Ovary (tissue), 9 donors: ENCODE measurements around the gene CAPZB. TPM values are rescaled to one million over a fixed set of nuclear protein-coding genes. Genes with fewer than 3 reads are reported as not detected.

Experiments
- DNase-seq, 5 donors: peaks; one replicate each; pipeline ENCODE4 v3.0.0-alpha.2; 2019 to 2020
- H3K27ac ChIP-seq, 2 donors: fragments of 200-600 bp; one replicate each; pipeline versions ENCODE4 v1.5.1 to v1.8.0; 2019 to 2022
- H3K27me3 ChIP-seq: fragments of 200-600 bp; one replicate; pipeline ENCODE4 v1.8.0; 2022
- H3K36me3 ChIP-seq: fragments of 200-600 bp; sonication (generic); one replicate; pipeline ENCODE4 v1.5.1; 2019
- H3K4me1 ChIP-seq: one replicate; pipeline ENCODE4 v1.8.1; 2013; ENCODE audit warnings: mild to moderate bottlenecking, moderate library complexity; ENCODE audit not compliant: insufficient read depth
- H3K4me3 ChIP-seq: fragments of 200-600 bp; sonication (generic); one replicate; pipeline ENCODE4 v1.5.1; 2017
- H3K9me3 ChIP-seq, 2 donors: fragments of 200-600 bp in 1 of 2; sonication (generic) in 1 of 2; one replicate each; pipeline versions ENCODE4 v1.5.1 to v1.8.1; 2013 to 2019; ENCODE audit warnings: mild to moderate bottlenecking in 1 of 2, moderate library complexity in 1 of 2
- EP300 ChIP-seq: sonication (generic); formaldehyde crosslinking; IDR thresholded peaks from one replicate; pipeline ENCODE4 v1.6.1; 2017; ENCODE audit warnings: antibody characterized with exemption
- POLR2A ChIP-seq: fragments of 450-650 bp; IDR thresholded peaks from one replicate; pipeline ENCODE4 v1.6.1; 2017; ENCODE audit warnings: antibody characterized with exemption, mild to moderate bottlenecking, moderate library complexity
- WGBS, 3 donors: extraction: QIAGEN DNeasy Blood & Tissue Kit in 1 of 3; methylation state at CpG; one replicate each; pipeline versions ENCODE4 v1.1.5 to v1.1.7; 2013 to 2017; 5-methylcytosine and 5-hydroxymethylcytosine counted together
- intact Hi-C, 4 donors: fragments of 100-400 bp; cut with DNase I; formaldehyde crosslinking; loops; one replicate each; pipeline versions ENCODE4 v1.11.0 to v1.15.1; 2022 to 2023
- polyA plus RNA-seq, 2 donors: library from polyadenylated mRNA; stranded (reverse); fragments of 200-250 nt in 1 of 2; fragments of 350-450 nt in 1 of 2; fragmentation: Illumina TruSeq in 1 of 2; extraction: RNeasy Lipid Tissue Mini Kit (QIAGEN cat#74804) in 1 of 2; gene quantifications; one replicate each; pipeline ENCODE4 v1.2.3, GENCODE V29; 2013 to 2014
- total RNA-seq, 7 donors: library from RNA; depleted of rRNA in 2 of 7; stranded (reverse); fragments of >200 nt in 2 of 7; fragmentation: NEBNext Ultra II Directional in 3 of 7; extraction: Animal tissue kit (Norgen Biotek cat#: 25700) in 3 of 7; gene quantifications; one replicate each; pipeline versions ENCODE4 v1.1.0 to v1.2.4, GENCODE V29; 2016 to 2023
- TF ChIP-seq, protein P1 (sequence below), 3 donors: fragments of 450-650 bp in 2 of 3; fragments of 200-600 bp in 1 of 3; IDR thresholded peaks; one replicate each; pipeline versions ENCODE4 v1.5.1 to v1.8.0; 2016 to 2022; ENCODE audit warnings: antibody characterized with exemption in 3 of 3, mild to moderate bottlenecking in 1 of 3
- donor health status: DM: no; HTN: no; CAD: no; lungs with moderate emphysema.
- donor health status: DM: no; HTN: no; CAD: no.
- donor health status: Bipolar disorder and iron deficiency.
- donor health status: DM: yes; HTN: yes; CAD: no.
- donor health status: DM: no; HTN: no; CAD: no.
- donor health status: DM: yes; HTN: yes; CAD: no.

CAPZB gene
- total and polyA plus RNA-seq, 9 donors, result 85.0 to 391 (median 258) TPM

GRCh38 chr1:19521411-19521810 lies 36.1 kb upstream of the CAPZB start:
- Histone ChIP-seq H3K4me1 (peaks cover 1% of the 10 kb centered on the region), H3K27ac (no peak overlapping the region), H3K4me3 (no peak overlapping the region), H3K27me3 (no peaks in the 10 kb centered on the region), H3K9me3 (no peaks in the 10 kb centered on the region), H3K36me3 (no peaks in the 10 kb centered on the region)
- TF ChIP-seq, protein P1, sequence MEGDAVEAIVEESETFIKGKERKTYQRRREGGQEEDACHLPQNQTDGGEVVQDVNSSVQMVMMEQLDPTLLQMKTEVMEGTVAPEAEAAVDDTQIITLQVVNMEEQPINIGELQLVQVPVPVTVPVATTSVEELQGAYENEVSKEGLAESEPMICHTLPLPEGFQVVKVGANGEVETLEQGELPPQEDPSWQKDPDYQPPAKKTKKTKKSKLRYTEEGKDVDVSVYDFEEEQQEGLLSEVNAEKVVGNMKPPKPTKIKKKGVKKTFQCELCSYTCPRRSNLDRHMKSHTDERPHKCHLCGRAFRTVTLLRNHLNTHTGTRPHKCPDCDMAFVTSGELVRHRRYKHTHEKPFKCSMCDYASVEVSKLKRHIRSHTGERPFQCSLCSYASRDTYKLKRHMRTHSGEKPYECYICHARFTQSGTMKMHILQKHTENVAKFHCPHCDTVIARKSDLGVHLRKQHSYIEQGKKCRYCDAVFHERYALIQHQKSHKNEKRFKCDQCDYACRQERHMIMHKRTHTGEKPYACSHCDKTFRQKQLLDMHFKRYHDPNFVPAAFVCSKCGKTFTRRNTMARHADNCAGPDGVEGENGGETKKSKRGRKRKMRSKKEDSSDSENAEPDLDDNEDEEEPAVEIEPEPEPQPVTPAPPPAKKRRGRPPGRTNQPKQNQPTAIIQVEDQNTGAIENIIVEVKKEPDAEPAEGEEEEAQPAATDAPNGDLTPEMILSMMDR (IDR thresholded peaks at IDR 0.05), result no peak
- TF ChIP-seq POLR2A, result no peak
- TF ChIP-seq EP300, result no peak
- intact Hi-C loops, result no loop called here
- 93 to 97% (median 95%) methylated on average over 2 of the region's 2 CpGs for WGBS, 3 donors
- no peak for DNase-seq

DNA sequence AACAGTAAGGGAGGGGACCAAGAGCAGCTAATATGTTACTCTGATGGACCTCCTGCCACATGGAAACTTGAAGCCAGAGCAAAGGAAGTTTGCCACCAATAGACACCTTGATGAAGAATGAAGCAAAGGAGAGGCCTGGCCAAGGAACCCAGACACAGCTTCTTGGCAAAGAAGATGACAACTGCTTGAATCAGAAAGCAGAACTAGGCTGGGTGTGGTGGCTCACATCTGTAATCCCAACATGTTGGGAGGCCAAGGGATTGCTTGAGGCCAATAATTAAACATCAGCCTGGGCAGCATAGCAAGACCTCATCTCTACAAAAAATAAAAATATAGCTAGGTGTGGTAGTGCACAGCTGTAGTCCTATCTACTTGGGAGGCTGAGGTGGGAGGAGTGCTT lies 31.7 kb upstream of the CAPZB start:
- intact Hi-C loops, result no loop called here
- no peak overlapping the region for H3K27ac ChIP-seq
- no peaks in the 10 kb centered on the region for H3K27me3 ChIP-seq
- no peak for DNase-seq
- no peaks in the 10 kb centered on the region for H3K36me3 ChIP-seq
- TF ChIP-seq POLR2A (no peak), EP300 (no peak)
- TF ChIP-seq, protein P1 (IDR thresholded peaks at IDR 0.05), result no peak
- H3K9me3 ChIP-seq, result no peaks in the 10 kb centered on the region
- H3K4me1 ChIP-seq, result peaks cover 4% of the 10 kb centered on the region
- no peak overlapping the region for H3K4me3 ChIP-seq

GRCh38 chr1:19515201-19515600 lies 29.9 kb upstream of the CAPZB start:
- WGBS, 3 donors, result 93 to 98% (median 97%) methylated on average over 4 of the region's 4 CpGs
- Histone ChIP-seq H3K4me3 (no peak overlapping the region), H3K27ac (no peak overlapping the region), H3K4me1 (peaks cover 4% of the 10 kb centered on the region), H3K36me3 (no peaks in the 10 kb centered on the region), H3K27me3 (no peaks in the 10 kb centered on the region), H3K9me3 (no peaks in the 10 kb centered on the region)
- no peak for DNase-seq
- TF ChIP-seq EP300 (no peak), POLR2A (no peak)
- TF ChIP-seq, protein P1 (IDR thresholded peaks at IDR 0.05), result no peak
- intact Hi-C loops, result no loop called here

- DNase-seq, result no peak
- Histone ChIP-seq H3K27me3 (no peaks in the 10 kb centered on the region), H3K36me3 (no peaks in the 10 kb centered on the region), H3K9me3 (no peaks in the 10 kb centered on the region), H3K4me3 (no peak overlapping the region), H3K4me1 (peaks cover 4% of the 10 kb centered on the region), H3K27ac (peak overlapping the region in 1 of 2 donors; percentile 2)
- 29 to 42% (median 30%) methylated on average over 7 of the region's 7 CpGs for WGBS, 3 donors
- intact Hi-C loops, result no loop called here
- TF ChIP-seq, protein P1 (IDR thresholded peaks at IDR 0.05), result no peak
- TF ChIP-seq EP300 (no peak), POLR2A (no peak)
These were observed 29.1 kb upstream of the CAPZB start for GRCh38 chr1:19514391-19514831.
